Measurements from ENCODE around the gene CLSTN2.
A peak's percentile ranks its signal among the peaks of the same experiment; 100 is the strongest.

The CLSTN2 gene

DNA sequence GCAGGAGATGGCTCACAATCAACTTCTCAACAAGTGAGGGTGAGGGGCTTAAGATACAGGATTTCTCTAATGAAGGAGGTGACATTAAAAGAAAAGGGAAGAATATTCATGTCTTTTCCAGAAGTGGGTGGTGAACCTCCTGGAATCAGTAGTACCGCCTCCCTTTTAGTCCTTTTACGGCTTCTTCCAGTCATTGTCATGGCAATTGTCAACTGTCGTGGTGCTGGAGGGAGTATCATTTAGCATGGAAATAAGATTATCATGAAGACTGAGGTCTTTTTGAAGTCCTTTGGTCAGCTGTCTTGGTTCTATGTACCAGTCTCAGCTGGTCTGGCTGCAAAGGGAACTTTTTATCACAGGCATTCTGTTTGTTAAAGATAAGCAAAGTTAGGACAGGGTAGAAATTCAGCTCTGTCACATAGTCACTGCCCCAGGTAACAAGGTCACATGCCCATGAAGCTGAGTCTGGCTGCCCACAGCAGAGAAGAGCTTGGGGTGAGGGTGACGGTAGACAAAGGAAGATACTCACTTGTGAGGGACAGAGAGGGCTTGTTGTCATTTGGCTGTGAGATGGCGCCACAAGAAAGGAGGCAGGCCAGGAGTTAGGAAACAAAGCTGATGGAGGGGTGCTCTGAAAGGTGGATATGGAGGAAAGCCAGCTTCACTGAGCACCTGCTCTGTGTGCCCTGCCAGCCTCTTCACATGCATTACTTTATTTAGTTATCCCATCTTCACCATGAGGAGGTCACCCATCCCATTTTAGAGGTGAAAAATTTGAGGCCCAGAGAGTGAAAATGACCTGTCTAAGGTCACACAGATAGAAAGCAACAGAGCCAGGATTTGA lies 514.6 kb downstream of the CLSTN2 start:
- TF ChIP-seq, protein P1, sequence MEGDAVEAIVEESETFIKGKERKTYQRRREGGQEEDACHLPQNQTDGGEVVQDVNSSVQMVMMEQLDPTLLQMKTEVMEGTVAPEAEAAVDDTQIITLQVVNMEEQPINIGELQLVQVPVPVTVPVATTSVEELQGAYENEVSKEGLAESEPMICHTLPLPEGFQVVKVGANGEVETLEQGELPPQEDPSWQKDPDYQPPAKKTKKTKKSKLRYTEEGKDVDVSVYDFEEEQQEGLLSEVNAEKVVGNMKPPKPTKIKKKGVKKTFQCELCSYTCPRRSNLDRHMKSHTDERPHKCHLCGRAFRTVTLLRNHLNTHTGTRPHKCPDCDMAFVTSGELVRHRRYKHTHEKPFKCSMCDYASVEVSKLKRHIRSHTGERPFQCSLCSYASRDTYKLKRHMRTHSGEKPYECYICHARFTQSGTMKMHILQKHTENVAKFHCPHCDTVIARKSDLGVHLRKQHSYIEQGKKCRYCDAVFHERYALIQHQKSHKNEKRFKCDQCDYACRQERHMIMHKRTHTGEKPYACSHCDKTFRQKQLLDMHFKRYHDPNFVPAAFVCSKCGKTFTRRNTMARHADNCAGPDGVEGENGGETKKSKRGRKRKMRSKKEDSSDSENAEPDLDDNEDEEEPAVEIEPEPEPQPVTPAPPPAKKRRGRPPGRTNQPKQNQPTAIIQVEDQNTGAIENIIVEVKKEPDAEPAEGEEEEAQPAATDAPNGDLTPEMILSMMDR (IDR thresholded peaks at IDR 0.05; ENCODE audit: low read depth, low read length): no peak
- in situ Hi-C loops (cut with HindIII; ENCODE audit: low sequenced_read_pairs): no loop called here

DNA sequence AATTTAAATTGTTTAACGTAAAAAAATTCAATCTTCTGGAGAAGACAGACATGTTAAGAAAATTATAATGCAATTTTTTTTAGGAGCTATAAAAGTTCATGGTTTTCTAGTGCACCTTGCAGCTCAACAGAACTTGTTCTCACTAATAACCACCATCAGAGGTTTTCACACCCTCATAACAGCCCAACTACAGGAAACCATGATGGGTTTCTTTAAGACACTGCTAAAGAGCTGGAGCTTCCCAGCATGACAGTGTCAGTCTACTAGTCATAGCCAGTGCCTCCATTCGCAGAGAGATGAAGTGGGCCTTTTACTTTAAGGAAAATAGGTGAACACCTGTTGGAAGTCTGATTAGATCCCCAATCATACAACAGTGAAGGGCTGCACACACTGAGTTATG lies 518.8 kb downstream of the CLSTN2 start:
- no peak for DNase-seq (ENCODE audit: low read depth, low spot score)
- TF ChIP-seq, protein P1 (IDR thresholded peaks at IDR 0.05; ENCODE audit: low read depth, low read length): no peak
- in situ Hi-C loops (cut with HindIII; ENCODE audit: low sequenced_read_pairs): no loop called here
- H3K4me3 ChIP-seq (ENCODE audit: low read depth, low read length): no peak overlapping the region

More for the DNA sequence above, 514.6 kb downstream of the CLSTN2 start:
- H3K4me3 ChIP-seq (ENCODE audit: low read depth, low read length): no peak overlapping the region
- DNase-seq (ENCODE audit: low read depth, low spot score): no peak

DNA sequence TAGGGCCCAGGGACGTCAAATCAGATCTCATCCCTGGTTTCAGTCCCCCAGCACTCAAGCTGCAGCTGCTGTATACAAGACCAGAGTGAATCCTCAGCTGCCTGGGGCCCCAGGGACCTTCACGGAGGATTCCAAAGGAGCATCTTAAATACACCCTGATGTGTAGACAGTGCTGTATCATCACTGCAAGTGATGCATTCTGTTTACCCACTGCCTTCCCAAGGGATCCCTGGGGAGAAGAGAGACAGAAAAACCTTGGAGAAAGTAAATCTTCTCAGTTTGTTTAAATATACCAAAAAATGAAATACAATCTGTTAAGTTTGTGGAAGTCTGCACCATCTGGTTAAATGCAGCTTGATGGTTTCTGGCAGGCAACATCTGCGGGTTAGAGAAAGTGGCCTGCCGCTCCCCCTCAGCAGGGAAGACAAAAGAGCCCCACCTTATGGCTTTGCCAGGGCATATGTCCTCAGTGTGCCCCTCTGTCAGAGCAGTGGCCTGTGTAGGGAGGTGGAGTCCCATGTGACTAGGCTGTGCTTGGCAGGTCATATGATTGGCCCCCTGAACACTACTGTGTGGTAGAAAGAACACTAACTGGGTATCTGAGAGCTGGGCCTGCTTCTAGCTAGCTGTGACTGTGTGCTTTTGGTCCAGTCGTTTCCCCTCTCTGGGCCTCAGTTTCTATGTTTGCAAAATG lies 520.7 kb downstream of the CLSTN2 start:
- in situ Hi-C loops (cut with HindIII; ENCODE audit: low sequenced_read_pairs): no loop called here
- TF ChIP-seq, protein P1 (IDR thresholded peaks at IDR 0.05; ENCODE audit: low read depth, low read length): no peak
- DNase-seq (ENCODE audit: low read depth, low spot score): peak; percentile 26
- no peak overlapping the region for H3K4me3 ChIP-seq (ENCODE audit: low read depth, low read length)

DNA sequence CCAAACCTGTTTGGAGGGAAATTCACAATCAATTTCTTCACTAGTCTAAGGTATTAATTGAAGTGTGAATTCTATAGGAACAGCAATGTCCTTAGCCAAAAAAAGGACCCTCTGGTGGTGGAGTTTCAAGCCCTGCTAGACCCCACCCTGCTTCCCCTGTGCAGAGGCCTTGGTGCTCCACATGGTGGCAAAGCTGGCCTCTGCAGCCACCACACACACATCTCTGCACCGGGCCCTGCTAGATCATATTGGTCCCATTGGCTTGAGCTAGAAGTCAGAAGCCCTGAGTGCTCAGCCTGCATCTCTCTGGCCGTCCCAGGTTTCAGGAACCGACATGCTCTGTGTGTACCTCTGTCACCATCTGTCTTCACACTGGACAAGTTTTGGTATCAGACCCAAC lies 522.0 kb downstream of the CLSTN2 start:
- in situ Hi-C loops (cut with HindIII; ENCODE audit: low sequenced_read_pairs): no loop called here
- H3K4me3 ChIP-seq (ENCODE audit: low read depth, low read length): no peak overlapping the region
- DNase-seq (ENCODE audit: low read depth, low spot score): no peak
- TF ChIP-seq, protein P1 (IDR thresholded peaks at IDR 0.05; ENCODE audit: low read depth, low read length): no peak

DNA sequence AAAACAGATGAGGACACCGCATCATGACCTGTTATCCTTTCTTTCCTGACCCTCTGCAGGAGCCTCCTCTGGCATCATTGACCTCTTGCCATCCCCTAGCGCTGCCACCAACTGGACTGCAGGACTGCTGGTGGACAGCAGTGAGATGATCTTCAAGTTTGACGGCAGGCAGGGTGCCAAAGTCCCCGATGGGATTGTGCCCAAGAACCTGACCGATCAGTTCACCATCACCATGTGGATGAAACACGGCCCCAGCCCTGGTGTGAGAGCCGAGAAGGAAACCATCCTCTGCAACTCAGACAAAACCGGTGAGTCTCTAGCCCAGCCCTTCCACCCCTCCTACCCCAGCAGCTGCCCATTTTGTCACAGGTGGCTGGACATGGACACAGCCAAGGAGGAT lies 524.5 kb downstream of the CLSTN2 start:
- TF ChIP-seq, protein P1 (IDR thresholded peaks at IDR 0.05; ENCODE audit: low read depth, low read length): no peak
- no peak overlapping the region for H3K4me3 ChIP-seq (ENCODE audit: low read depth, low read length)
- in situ Hi-C loops (cut with HindIII; ENCODE audit: low sequenced_read_pairs): no loop called here
- no peak for DNase-seq (ENCODE audit: low read depth, low spot score)

DNA sequence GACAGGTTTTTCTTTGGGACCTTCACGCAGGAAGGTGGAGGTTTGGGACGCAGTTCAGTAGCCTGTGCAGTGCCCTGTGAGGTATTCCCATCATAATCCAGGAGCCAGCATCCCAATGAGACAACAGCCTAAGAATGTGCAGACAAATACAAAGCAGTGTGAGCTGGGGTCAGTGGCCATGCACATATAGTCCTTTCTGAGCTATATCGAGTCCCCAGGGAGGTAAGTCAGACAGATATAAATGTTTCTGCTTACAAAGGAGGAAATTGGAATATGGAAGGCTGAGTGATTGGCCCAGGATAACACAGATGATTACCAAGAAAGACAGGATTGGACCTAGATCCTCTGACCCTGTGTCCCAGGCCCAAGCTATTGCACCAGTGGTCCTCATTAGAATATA lies 526.3 kb downstream of the CLSTN2 start:
- TF ChIP-seq, protein P1 (IDR thresholded peaks at IDR 0.05; ENCODE audit: low read depth, low read length): no peak
- in situ Hi-C loops (cut with HindIII; ENCODE audit: low sequenced_read_pairs): no loop called here
- no peak overlapping the region for H3K4me3 ChIP-seq (ENCODE audit: low read depth, low read length)
- DNase-seq (ENCODE audit: low read depth, low spot score): no peak

Measured in astrocyte of the spinal cord (primary cell).